HepG2 (cell line): ENCODE measurements around the gene CCDC57. TPM values are rescaled to one million over a fixed set of nuclear protein-coding genes. Genes with fewer than 3 reads are reported as not detected.

Experiments
- CBX5 ChIP-seq: sonication (generic); formaldehyde crosslinking; IDR thresholded peaks from 2 replicates; pipeline ENCODE4 v1.4.0; 2020; ENCODE audit warnings: missing genetic modification reagents, borderline replicate concordance
- CENPBD1 ChIP-seq: sonication (generic); formaldehyde crosslinking; IDR thresholded peaks from 2 replicates; pipeline ENCODE4 v1.8.0; 2022; ENCODE audit warnings: missing genetic modification reagents, low read depth, mild to moderate bottlenecking, borderline replicate concordance
- DNMT1 ChIP-seq: sonication (generic); formaldehyde crosslinking; IDR thresholded peaks from 2 replicates; pipeline ENCODE4 v1.5.1; 2020; ENCODE audit warnings: mild to moderate bottlenecking, missing genetic modification reagents
- EHMT2 ChIP-seq: fragments of 200-600 bp; sonication (generic); IDR thresholded peaks from 2 replicates; pipeline ENCODE4 v1.7.0; 2017; ENCODE audit warnings: antibody characterized with exemption, low read depth, low read length, borderline replicate concordance
- HMG20B ChIP-seq: conservative IDR thresholded peaks from 2 replicates; pipeline ENCODE4 v1.6.1; 2016; ENCODE audit warnings: missing genetic modification reagents, missing compliant biosample characterization
- MED13 ChIP-seq: sonication (generic); formaldehyde crosslinking; IDR thresholded peaks from 2 replicates; pipeline ENCODE4 v1.5.0; 2020; ENCODE audit warnings: missing genetic modification reagents
- MTA3 ChIP-seq: sonication (generic); formaldehyde crosslinking; IDR thresholded peaks from 2 replicates; pipeline ENCODE4 v1.4.0; 2020; ENCODE audit warnings: missing genetic modification reagents
- MTERF4 ChIP-seq: sonication (generic); formaldehyde crosslinking; IDR thresholded peaks from 2 replicates; pipeline ENCODE4 v1.8.0; 2023; ENCODE audit warnings: mild to moderate bottlenecking, missing genetic modification reagents
- MTF2 ChIP-seq: sonication (generic); formaldehyde crosslinking; IDR thresholded peaks from 2 replicates; pipeline ENCODE4 v1.5.0; 2020; ENCODE audit warnings: missing genetic modification reagents, borderline replicate concordance
- NFE2L1 ChIP-seq: sonication (generic); formaldehyde crosslinking; IDR thresholded peaks from 2 replicates; pipeline ENCODE4 v1.4.0; 2020; ENCODE audit warnings: missing genetic modification reagents, mild to moderate bottlenecking, borderline replicate concordance
- PAF1 ChIP-seq: IDR thresholded peaks from 2 replicates; pipeline ENCODE4 v1.6.1; 2016; ENCODE audit warnings: missing genetic modification reagents, missing compliant biosample characterization
- TEAD3 ChIP-seq: optimal IDR thresholded peaks from 2 replicates; pipeline ENCODE3; 2016; ENCODE audit warnings: borderline replicate concordance
- TRAFD1 ChIP-seq: sonication (generic); formaldehyde crosslinking; IDR thresholded peaks from 2 replicates; pipeline ENCODE4 v1.5.1; 2020; ENCODE audit warnings: missing genetic modification reagents, mild to moderate bottlenecking, borderline replicate concordance
- ZFP90 ChIP-seq: sonication (generic); formaldehyde crosslinking; IDR thresholded peaks from 2 replicates; pipeline ENCODE4 v1.8.0; 2022; ENCODE audit warnings: missing genetic modification reagents, mild to moderate bottlenecking, inconsistent platforms, borderline replicate concordance
- ZIK1 ChIP-seq: sonication (generic); formaldehyde crosslinking; IDR thresholded peaks from 2 replicates; pipeline ENCODE4 v1.5.0; 2020; ENCODE audit warnings: mild to moderate bottlenecking, low read depth, missing genetic modification reagents, borderline replicate concordance
- ZNF143 ChIP-seq: sonication (generic); formaldehyde crosslinking; IDR thresholded peaks from 2 replicates; pipeline ENCODE4 v1.4.0; 2020; ENCODE audit warnings: missing genetic modification reagents
- ZNF264 ChIP-seq: sonication (generic); formaldehyde crosslinking; IDR thresholded peaks from 2 replicates; pipeline ENCODE4 v1.4.0; 2020; ENCODE audit warnings: missing genetic modification reagents
- ZNF33A ChIP-seq: sonication (generic); formaldehyde crosslinking; IDR thresholded peaks from 2 replicates; pipeline ENCODE4 v1.5.1; 2020; ENCODE audit warnings: missing genetic modification reagents, mild to moderate bottlenecking, moderate library complexity, borderline replicate concordance
- ZNF350 ChIP-seq: sonication (generic); formaldehyde crosslinking; IDR thresholded peaks from 2 replicates; pipeline ENCODE4 v1.4.0; 2020; ENCODE audit warnings: mild to moderate bottlenecking, low read depth, missing genetic modification reagents, borderline replicate concordance
- ZNF639 ChIP-seq: conservative IDR thresholded peaks from 2 replicates; pipeline ENCODE4 v1.6.1; 2018; ENCODE audit warnings: missing genetic modification reagents
- ZNF782 ChIP-seq: sonication (generic); formaldehyde crosslinking; IDR thresholded peaks from 2 replicates; pipeline ENCODE4 v1.4.0; 2020; ENCODE audit warnings: missing genetic modification reagents, mild to moderate bottlenecking, borderline replicate concordance
- ZSCAN29 ChIP-seq: sonication (generic); formaldehyde crosslinking; conservative IDR thresholded peaks from 2 replicates; pipeline ENCODE4 v1.4.0; 2020; ENCODE audit warnings: mild to moderate bottlenecking, missing genetic modification reagents
- polyA plus RNA-seq, 8 experiments: library from polyadenylated mRNA; depleted of rRNA in 3 of 8; stranded (reverse) in 7 of 8; unstranded in 1 of 8; fragments of >200 nt; fragmentation: Illumina TruSeq in 4 of 8; extraction: Trizol in 4 of 8; gene quantifications; 2 replicates each; pipeline versions ENCODE4 v1.2.1 to v1.2.3, GENCODE V29; 2011 to 2016; ENCODE audit warnings: low read depth in 4 of 8, missing spikeins in 1 of 8, mixed read lengths in 1 of 8; ENCODE audit not compliant: insufficient read depth in 1 of 8
- total RNA-seq, 5 experiments: library from RNA; depleted of rRNA; stranded (reverse); fragments of >200 nt; fragmentation: Illumina TruSeq; extraction: Trizol; gene quantifications; 2 replicates each; pipeline ENCODE4 v1.2.3, GENCODE V29; 2016; ENCODE audit warnings: low read depth in 1 of 5
- TF ChIP-seq, protein P1 (sequence below): sonication (generic); formaldehyde crosslinking; IDR thresholded peaks from 2 replicates; pipeline ENCODE4 v1.4.0; 2020; ENCODE audit warnings: missing genetic modification reagents

Gene CCDC57
- total and polyA plus RNA-seq, 2 of the 13 experiments (the other 11 are each of a cell fraction or from before 2014, with no cell fraction given), result 59.3 to 59.9 TPM

DNA sequence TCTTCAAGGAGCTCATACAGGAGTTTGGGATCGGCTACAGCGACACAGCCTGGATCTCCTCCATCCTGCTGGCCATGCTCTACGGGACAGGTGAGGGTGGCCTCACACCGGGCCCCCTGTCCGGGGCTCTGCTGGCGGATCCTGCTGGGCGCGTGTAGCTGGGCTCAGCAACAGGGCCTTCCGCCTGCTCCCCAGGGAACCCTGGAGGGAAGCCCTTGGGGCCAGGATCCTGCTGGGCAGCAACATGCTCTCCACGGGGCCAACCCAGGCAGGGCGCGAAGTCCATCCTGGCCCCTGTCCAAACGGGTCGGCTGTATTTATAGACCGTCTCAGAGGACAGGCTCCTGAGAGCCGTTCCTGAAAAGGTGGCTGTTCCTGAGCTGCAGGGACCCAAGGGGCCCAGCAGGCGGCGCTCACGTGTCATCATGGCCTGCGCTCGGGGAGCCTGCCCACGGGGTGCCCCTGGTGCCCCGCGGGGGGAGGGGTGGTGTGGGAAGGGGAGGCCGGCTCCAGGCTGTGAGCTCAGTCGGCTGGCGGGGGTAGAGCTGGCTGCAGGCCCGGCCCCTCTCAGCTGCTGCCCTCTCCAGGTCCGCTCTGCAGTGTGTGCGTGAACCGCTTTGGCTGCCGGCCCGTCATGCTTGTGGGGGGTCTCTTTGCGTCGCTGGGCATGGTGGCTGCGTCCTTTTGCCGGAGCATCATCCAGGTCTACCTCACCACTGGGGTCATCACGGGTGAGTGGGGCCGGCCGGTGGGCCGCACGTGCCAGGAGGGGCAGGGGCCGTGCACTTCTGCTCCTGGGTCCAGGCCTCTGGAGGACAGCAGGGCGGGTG, 23.7 kb upstream of the CCDC57 start (continued):
- TF ChIP-seq ZNF350 (CRISPR knock-in tag), result peak; percentile 97
- TF ChIP-seq DNMT1 (CRISPR knock-in tag), result peak; percentile 21; the same call in 1 of the 2 replicates
- TF ChIP-seq MTERF4 (CRISPR knock-in tag), result no peak; the same call in 1 of the 2 replicates
- TF ChIP-seq EHMT2, result no peak
- TF ChIP-seq ZSCAN29 (CRISPR knock-in tag), result peak; percentile 96
- TF ChIP-seq MTF2 (CRISPR knock-in tag), result peak; percentile 90; the same call in 1 of the 2 replicates
- TF ChIP-seq ZNF639 (CRISPR knock-in tag), result peak; percentile 88
- peak; percentile 99 for TF ChIP-seq ZNF264
- peak; percentile 55; the same call in 1 of the 2 replicates for TF ChIP-seq PAF1 (CRISPR knock-in tag)
- peak; percentile 92 for TF ChIP-seq MED13
- TF ChIP-seq NFE2L1, result peak; percentile 75; the same call in 1 of the 2 replicates
- peak; percentile 91 for TF ChIP-seq HMG20B (CRISPR knock-in tag)
- TF ChIP-seq CENPBD1, result peak; percentile 97; the same call in 1 of the 2 replicates
- TF ChIP-seq TEAD3 (CRISPR knock-in tag), result peak; percentile 44
- peak; percentile 86; the same call in 1 of the 2 replicates for TF ChIP-seq CBX5
- TF ChIP-seq ZIK1, result peak; percentile 96
- TF ChIP-seq MTA3 (CRISPR knock-in tag), result no peak
- no peak for TF ChIP-seq ZNF33A (CRISPR knock-in tag)
- TF ChIP-seq TRAFD1 (CRISPR knock-in tag), result peak; percentile 67; the same call in 1 of the 2 replicates
- TF ChIP-seq, protein P1, sequence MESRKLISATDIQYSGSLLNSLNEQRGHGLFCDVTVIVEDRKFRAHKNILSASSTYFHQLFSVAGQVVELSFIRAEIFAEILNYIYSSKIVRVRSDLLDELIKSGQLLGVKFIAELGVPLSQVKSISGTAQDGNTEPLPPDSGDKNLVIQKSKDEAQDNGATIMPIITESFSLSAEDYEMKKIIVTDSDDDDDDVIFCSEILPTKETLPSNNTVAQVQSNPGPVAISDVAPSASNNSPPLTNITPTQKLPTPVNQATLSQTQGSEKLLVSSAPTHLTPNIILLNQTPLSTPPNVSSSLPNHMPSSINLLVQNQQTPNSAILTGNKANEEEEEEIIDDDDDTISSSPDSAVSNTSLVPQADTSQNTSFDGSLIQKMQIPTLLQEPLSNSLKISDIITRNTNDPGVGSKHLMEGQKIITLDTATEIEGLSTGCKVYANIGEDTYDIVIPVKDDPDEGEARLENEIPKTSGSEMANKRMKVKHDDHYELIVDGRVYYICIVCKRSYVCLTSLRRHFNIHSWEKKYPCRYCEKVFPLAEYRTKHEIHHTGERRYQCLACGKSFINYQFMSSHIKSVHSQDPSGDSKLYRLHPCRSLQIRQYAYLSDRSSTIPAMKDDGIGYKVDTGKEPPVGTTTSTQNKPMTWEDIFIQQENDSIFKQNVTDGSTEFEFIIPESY (CRISPR knock-in tag), result peak; percentile 99
- TF ChIP-seq ZNF782, result peak; percentile 99
- TF ChIP-seq ZFP90 (CRISPR knock-in tag), result peak; percentile 97
- TF ChIP-seq ZNF143 (CRISPR knock-in tag), result peak; percentile 57; the same call in 1 of the 2 replicates
